ENCODE data around the gene PXMP2.

PXMP2 gene

GRCh38 chr12:132698341-132698740 is 11.0 kb downstream of the PXMP2 start:
- no peak for DNase-seq

- DNase-seq, result no peak
Measured at GRCh38 chr12:132700212-132700822, 12.9 kb downstream of the PXMP2 start.

- DNase-seq, result no peak
Measured at GRCh38 chr12:132702640-132703039, 15.3 kb downstream of the PXMP2 start.

- DNase-seq, result no peak
Measured at GRCh38 chr12:132703641-132704040, 16.3 kb downstream of the PXMP2 start.

GRCh38 chr12:132707241-132707640 is 19.9 kb downstream of the PXMP2 start:
- no peak for DNase-seq

- DNase-seq, result no peak
Measured at GRCh38 chr12:132708150-132708549, 20.8 kb downstream of the PXMP2 start.

GRCh38 chr12:132710043-132710404 is 22.6 kb downstream of the PXMP2 start:
- DNase-seq, result peak in 1 of 2 donors; percentile 3

- DNase-seq, result peak; percentile 95 to 96
Measured at GRCh38 chr12:132710405-132711079, 23.2 kb downstream of the PXMP2 start, which contains the start of gene PGAM5. Gene PGAM5, plus strand, starts transcription at chr12:132710842. Its CDS starts 35 bp downstream, at chr12:132710877.

GRCh38 chr12:132711080-132711843 is 23.9 kb downstream of the PXMP2 start:
- DNase-seq, result peak in 1 of 2 donors; percentile 5

GRCh38 chr12:132713123-132713522 is 25.7 kb downstream of the PXMP2 start:
- DNase-seq, result no peak

GRCh38 chr12:132715874-132716273 is 28.5 kb downstream of the PXMP2 start:
- no peak for DNase-seq

- no peak for DNase-seq
Measured at GRCh38 chr12:132716356-132716755, 29.0 kb downstream of the PXMP2 start.

- no peak for DNase-seq
Measured at GRCh38 chr12:132717011-132717410, 29.6 kb downstream of the PXMP2 start.

GRCh38 chr12:132717531-132718387 is 30.4 kb downstream of the PXMP2 start:
- DNase-seq, result no peak

GRCh38 chr12:132718644-132719043 is 31.3 kb downstream of the PXMP2 start:
- DNase-seq, result no peak

GRCh38 chr12:132719141-132719953 is 32.0 kb downstream of the PXMP2 start:
- no peak for DNase-seq

- DNase-seq, result no peak
Measured at GRCh38 chr12:132719954-132720324, 32.6 kb downstream of the PXMP2 start.

- no peak for DNase-seq
Measured at GRCh38 chr12:132720606-132721345, 33.4 kb downstream of the PXMP2 start.

GRCh38 chr12:132723015-132723763 is 35.8 kb downstream of the PXMP2 start:
- DNase-seq, result no peak

- DNase-seq, result no peak
Measured at GRCh38 chr12:132723764-132724140, 36.4 kb downstream of the PXMP2 start.
